Measurements from ENCODE around the gene MTHFD2L. TPM values are rescaled to one million over a fixed set of nuclear protein-coding genes. Genes with fewer than 3 reads are reported as not detected.
A peak's percentile ranks its signal among the peaks of the same experiment; 100 is the strongest.

The MTHFD2L gene
- total RNA-seq, 1 experiment from 2014 or later = 8.9 TPM

DNA sequence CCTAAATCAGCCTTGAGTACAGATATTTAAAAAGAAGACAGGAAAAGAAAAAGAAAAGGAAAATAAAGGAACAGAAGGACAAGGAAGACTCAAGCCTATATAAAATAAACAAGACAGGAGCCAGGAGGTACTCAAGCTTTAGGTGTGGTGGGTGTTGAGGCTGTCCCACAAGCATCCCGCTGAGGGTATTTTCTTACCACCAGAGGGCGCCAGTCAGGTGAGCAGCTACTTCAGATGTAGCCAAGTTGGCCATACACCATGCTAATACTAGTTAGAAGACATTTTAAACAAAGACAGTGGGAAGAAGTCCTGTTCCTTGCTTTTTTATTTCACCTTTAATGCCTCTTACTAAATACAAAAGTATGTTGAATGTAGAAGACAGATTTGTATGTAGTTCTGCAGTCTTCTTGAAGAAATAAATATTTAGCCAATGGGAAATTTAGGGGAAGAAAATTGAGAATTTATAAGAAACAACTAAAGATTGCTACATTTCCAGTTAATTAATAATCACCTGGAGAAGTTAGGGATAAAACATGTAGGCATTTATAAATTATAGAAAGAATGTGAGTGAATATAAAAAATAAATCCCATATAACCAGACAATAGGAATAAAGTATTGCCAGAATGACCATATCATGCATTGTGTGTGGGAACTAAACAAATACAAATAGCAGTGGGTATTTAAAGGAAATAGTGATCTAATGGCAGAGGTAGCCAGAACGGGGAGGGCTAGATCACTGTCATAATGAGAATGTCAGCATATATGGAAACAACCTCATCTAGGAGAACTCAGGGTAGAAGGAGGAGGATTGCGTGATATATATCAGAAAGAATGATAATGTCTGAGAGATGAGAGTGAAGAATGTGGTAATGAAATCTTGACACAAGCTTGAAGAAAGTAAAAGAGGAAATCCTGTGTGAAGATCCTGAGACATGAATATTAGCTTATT lies 71.0 kb downstream of the MTHFD2L start:
- H2AFZ ChIP-seq = no peak overlapping the region
- peak overlapping the region; percentile 93; the same call in 1 of the 2 replicates for H3K27ac ChIP-seq
- ChIA-PET CTCF (interaction anchor here (2.1 kb wide), 1 partner anchor 79 kb away, joined by 11 read pairs; the partner anchor contains the start of gene EPGN), POLR2A (ENCODE audit: unreplicated experiment) (interaction anchor here (0.7 kb wide), 1 partner anchor 61 kb away, joined by 3 read pairs; no protein-coding TSS in a partner anchor)
- H3K4me3 ChIP-seq = no peak overlapping the region
- DNase-seq = peak; percentile 36 to 53
- no peaks in the 10 kb centered on the region for H3K27me3 ChIP-seq (ENCODE audit: insufficient read depth, low read depth)
- H3K36me3 ChIP-seq (ENCODE audit: low read depth) = no peaks in the 10 kb centered on the region
- H3K4me2 ChIP-seq = no peak overlapping the region
- H3K4me1 ChIP-seq (replicated peaks; ENCODE audit: insufficient read depth) = peaks cover 29% of the 10 kb centered on the region
- no TSS peak for BruUV-seq (replicated peaks)
- intact Hi-C loops (cut with micrococcal nuclease; ENCODE audit: unreplicated experiment) = loop anchor here (1.0 to 5.0 kb wide), 2 partner anchors 37 to 82 kb away; no protein-coding TSS in a partner anchor
- peaks cover 22% of the 10 kb centered on the region for H3F3A ChIP-seq (ENCODE audit: insufficient read depth, low read depth)
- H4K20me1 ChIP-seq (ENCODE audit: insufficient read depth) = no peaks in the 10 kb centered on the region
- TF ChIP-seq, protein P1, sequence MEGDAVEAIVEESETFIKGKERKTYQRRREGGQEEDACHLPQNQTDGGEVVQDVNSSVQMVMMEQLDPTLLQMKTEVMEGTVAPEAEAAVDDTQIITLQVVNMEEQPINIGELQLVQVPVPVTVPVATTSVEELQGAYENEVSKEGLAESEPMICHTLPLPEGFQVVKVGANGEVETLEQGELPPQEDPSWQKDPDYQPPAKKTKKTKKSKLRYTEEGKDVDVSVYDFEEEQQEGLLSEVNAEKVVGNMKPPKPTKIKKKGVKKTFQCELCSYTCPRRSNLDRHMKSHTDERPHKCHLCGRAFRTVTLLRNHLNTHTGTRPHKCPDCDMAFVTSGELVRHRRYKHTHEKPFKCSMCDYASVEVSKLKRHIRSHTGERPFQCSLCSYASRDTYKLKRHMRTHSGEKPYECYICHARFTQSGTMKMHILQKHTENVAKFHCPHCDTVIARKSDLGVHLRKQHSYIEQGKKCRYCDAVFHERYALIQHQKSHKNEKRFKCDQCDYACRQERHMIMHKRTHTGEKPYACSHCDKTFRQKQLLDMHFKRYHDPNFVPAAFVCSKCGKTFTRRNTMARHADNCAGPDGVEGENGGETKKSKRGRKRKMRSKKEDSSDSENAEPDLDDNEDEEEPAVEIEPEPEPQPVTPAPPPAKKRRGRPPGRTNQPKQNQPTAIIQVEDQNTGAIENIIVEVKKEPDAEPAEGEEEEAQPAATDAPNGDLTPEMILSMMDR (conservative IDR thresholded peaks at IDR 0.05) = peak; percentile 80
- no peak for TF ChIP-seq EZH2 (IDR thresholded peaks at IDR 0.05; ENCODE audit: low read depth)
- H3K9me2 ChIP-seq (ENCODE audit: insufficient read depth) = no peaks in the 10 kb centered on the region
- H3K9me3 ChIP-seq (ENCODE audit: insufficient read depth, low read depth) = no peaks in the 10 kb centered on the region; the same call in 1 of the 2 replicates
- no peaks in the 10 kb centered on the region for H3K79me2 ChIP-seq (ENCODE audit: low read depth)

DNA sequence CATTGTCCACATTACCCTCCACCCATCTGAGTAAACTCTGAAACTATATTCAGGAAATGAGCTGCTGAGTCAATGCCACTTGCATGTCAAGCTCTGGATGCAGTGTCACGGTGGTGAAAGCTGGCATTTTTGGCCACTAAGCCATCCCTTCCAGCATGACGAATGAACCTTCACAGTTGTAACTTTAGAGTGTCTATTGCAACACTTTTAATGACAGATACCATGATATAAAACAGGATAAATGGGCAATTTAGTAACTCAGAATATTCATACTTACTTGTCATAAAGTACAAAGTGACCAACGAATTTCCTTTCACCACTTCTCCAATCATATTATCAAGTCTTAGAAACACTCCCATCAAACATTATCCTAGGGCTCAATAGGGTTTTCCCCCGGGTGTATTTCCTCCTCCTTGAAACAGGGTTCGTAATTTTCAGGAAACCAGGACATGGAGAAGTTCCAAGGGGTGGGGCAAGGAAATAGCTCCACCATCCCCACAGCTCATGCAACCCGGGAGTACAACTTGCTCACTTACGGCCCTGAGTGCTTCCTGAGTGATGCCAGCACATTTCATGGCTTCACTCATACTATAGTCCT lies 73.1 kb downstream of the MTHFD2L start:
- no peaks in the 10 kb centered on the region for H3K9me2 ChIP-seq (ENCODE audit: insufficient read depth)
- TF ChIP-seq, protein P1 (conservative IDR thresholded peaks at IDR 0.05) = no peak
- no peak for TF ChIP-seq EZH2 (IDR thresholded peaks at IDR 0.05; ENCODE audit: low read depth)
- peaks cover 22% of the 10 kb centered on the region for H3F3A ChIP-seq (ENCODE audit: insufficient read depth, low read depth)
- peak overlapping the region; percentile 29; the same call in 1 of the 2 replicates for H3K4me3 ChIP-seq
- H3K4me1 ChIP-seq (replicated peaks; ENCODE audit: insufficient read depth) = peaks cover 29% of the 10 kb centered on the region
- H4K20me1 ChIP-seq (ENCODE audit: insufficient read depth) = no peaks in the 10 kb centered on the region
- no peaks in the 10 kb centered on the region for H3K79me2 ChIP-seq (ENCODE audit: low read depth)
- ChIA-PET CTCF (interaction anchor here (0.6 kb wide), 2 partner anchors 32 to 921 kb away, joined by 3 read pairs; no protein-coding TSS in a partner anchor), POLR2A (ENCODE audit: unreplicated experiment) (interaction anchor here (0.6 to 1.0 kb wide), 3 partner anchors 74 to 1919 kb away, joined by 3 read pairs; partner anchors contain the start of gene EPGN)
- BruUV-seq (replicated peaks) = no TSS peak
- H3K9me3 ChIP-seq (ENCODE audit: insufficient read depth, low read depth) = 0 out of 2 replicates have a peak, but pooled peaks cover 3% of the 10 kb centered on the region
- peak overlapping the region; percentile 60 for H3K4me2 ChIP-seq
- H3K27me3 ChIP-seq (ENCODE audit: insufficient read depth, low read depth) = no peaks in the 10 kb centered on the region
- peak; percentile 55 to 83 for DNase-seq
- H3K36me3 ChIP-seq (ENCODE audit: low read depth) = no peaks in the 10 kb centered on the region
- peak overlapping the region; percentile 93 for H3K27ac ChIP-seq
- intact Hi-C loops (cut with micrococcal nuclease; ENCODE audit: unreplicated experiment) = loop anchor here (1.0 kb wide), 2 partner anchors 53 to 77 kb away; partner anchors contain the start of gene EPGN
- 0 out of 2 replicates have a peak overlapping the region, but pooled peaks have one; percentile 72 for H2AFZ ChIP-seq

DNA sequence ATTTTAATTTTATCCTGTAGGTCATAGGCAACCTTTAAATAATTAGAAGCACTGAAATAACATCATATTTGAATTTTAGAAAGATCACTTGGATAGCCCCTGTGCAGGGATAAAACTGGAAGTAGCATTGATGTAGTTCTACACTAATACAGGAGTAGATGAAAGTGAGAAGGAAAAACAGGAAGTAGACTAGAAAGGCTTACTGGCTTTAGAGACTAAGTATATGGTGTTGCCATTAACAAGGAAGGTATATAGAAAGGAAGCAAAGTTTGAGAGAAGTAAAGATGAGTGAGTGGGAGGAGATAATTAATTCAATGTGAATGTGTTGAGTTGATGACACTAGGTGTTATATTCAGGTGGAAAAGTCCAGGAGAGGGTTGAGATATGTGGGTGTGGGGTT lies 77.2 kb downstream of the MTHFD2L start:
- H3K36me3 ChIP-seq (ENCODE audit: low read depth) = no peaks in the 10 kb centered on the region
- no peaks in the 10 kb centered on the region for H3K79me2 ChIP-seq (ENCODE audit: low read depth)
- intact Hi-C loops (cut with micrococcal nuclease; ENCODE audit: unreplicated experiment) = no loop called here
- no peaks in the 10 kb centered on the region for H4K20me1 ChIP-seq (ENCODE audit: insufficient read depth)
- H2AFZ ChIP-seq = no peak overlapping the region
- no peak overlapping the region for H3K4me3 ChIP-seq
- H3K27ac ChIP-seq = no peak overlapping the region
- POLR2A ChIA-PET (ENCODE audit: unreplicated experiment) = no interaction called here
- peaks cover 34% of the 10 kb centered on the region for H3K4me1 ChIP-seq (replicated peaks; ENCODE audit: insufficient read depth)
- peaks cover 20% of the 10 kb centered on the region for H3F3A ChIP-seq (ENCODE audit: insufficient read depth, low read depth)
- H3K4me2 ChIP-seq = no peak overlapping the region
- no peaks in the 10 kb centered on the region for H3K9me2 ChIP-seq (ENCODE audit: insufficient read depth)
- no peak for DNase-seq
- TF ChIP-seq, protein P1 (conservative IDR thresholded peaks at IDR 0.05) = no peak
- no TSS peak for BruUV-seq (replicated peaks)
- H3K27me3 ChIP-seq (ENCODE audit: insufficient read depth, low read depth) = no peaks in the 10 kb centered on the region
- peaks cover 10% of the 10 kb centered on the region; the same call in 1 of the 2 replicates for H3K9me3 ChIP-seq (ENCODE audit: insufficient read depth, low read depth)
- CTCF ChIA-PET = no interaction called here
